ENCODE results near the gene MMP17. TPM values are rescaled to one million over a fixed set of nuclear protein-coding genes. Genes with fewer than 3 reads are reported as not detected.

Gene MMP17
- polyA plus RNA-seq, 3 donors: 2.8 to 78.3 (median 3.0) TPM

DNA sequence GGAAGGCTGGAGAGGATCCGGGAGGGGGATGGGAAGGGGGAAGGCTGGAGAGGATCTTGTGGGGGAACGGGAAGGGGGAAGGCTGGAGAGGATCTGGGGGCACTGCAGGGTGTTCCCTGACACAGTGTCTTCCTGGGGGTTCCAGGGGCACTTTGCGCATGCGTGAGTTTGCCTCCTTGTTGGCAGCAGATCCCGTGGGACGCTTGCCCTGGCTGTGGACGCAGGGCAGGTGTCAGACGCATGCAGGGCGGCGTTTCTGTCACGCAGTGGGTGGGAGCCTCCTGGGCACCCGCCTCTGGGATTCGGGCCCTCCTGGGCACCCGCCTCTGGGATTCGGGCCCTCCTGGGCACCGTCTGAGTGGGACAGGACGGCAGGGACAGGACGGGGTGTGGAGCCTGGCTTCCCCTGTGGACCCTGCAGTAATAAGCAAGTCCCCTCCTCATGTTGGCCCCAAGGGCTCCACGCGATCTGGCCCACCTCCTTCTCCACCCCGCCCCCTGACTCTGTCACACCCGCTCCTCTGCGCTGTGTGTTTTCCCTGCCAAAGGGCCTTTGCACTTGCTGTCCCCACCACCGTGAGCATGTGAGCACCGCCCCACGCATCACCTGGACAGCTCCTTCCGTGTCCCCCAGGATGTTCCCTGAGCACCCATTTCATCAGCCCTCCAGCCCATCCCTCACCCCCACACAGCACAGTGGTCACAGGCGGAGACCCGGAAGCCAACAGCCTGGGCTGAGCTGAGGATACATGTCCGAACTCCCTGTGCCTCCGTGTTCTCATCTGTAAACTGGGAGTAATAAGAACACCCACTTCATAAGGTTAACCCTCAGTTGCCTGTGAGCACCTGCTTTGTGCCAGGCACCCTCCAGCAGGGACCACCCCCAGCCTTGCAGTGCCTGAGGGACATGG is 4.4 kb downstream of the MMP17 start:
- H3K4me1 ChIP-seq (ENCODE audit: control insufficient read depth in 1 of 2, insufficient read depth in 2 of 2, low read length in 2 of 2): peaks cover 26 to 30% of the 10 kb centered on the region in 2 donors
- H2AFZ ChIP-seq (ENCODE audit: insufficient read depth, low read depth, low read length, poor library complexity, severe bottlenecking): no peak overlapping the region
- H3K4me3 ChIP-seq (replicated peaks in 1 of 3; ENCODE audit: low read depth in 2 of 3, low read length in 3 of 3): no peak overlapping the region
- Mint-ChIP-seq H3K36me3 (peaks cover 10 to 25% of the 10 kb centered on the region in 2 donors), H3K4me1 (peaks cover 19% of the 10 kb centered on the region), H3K9me3 (peaks cover 0 to 2% (median 0%) of the 10 kb centered on the region in 7 donors), H3K4me3 (peak overlapping the region in 1 of 2 donors; percentile 42), H3K27me3 (ENCODE audit: low read depth in 3 of 3) (peaks cover 0 to 29% (median 28%) of the 10 kb centered on the region in 3 donors), H3K27ac (peak overlapping the region in 1 of 7 donors; percentile 10)
- TF ChIP-seq, protein P1, sequence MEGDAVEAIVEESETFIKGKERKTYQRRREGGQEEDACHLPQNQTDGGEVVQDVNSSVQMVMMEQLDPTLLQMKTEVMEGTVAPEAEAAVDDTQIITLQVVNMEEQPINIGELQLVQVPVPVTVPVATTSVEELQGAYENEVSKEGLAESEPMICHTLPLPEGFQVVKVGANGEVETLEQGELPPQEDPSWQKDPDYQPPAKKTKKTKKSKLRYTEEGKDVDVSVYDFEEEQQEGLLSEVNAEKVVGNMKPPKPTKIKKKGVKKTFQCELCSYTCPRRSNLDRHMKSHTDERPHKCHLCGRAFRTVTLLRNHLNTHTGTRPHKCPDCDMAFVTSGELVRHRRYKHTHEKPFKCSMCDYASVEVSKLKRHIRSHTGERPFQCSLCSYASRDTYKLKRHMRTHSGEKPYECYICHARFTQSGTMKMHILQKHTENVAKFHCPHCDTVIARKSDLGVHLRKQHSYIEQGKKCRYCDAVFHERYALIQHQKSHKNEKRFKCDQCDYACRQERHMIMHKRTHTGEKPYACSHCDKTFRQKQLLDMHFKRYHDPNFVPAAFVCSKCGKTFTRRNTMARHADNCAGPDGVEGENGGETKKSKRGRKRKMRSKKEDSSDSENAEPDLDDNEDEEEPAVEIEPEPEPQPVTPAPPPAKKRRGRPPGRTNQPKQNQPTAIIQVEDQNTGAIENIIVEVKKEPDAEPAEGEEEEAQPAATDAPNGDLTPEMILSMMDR (IDR thresholded peaks at IDR 0.05): no peak
- H3K27me3 ChIP-seq (ENCODE audit: control insufficient read depth in 2 of 2, insufficient read depth in 2 of 2, low read length in 2 of 2): peaks cover 0 to 15% of the 10 kb centered on the region in 2 donors
- no peak overlapping the region for H3K4me2 ChIP-seq (replicated peaks; ENCODE audit: extremely low read depth, low read length, poor library complexity, severe bottlenecking)
- peaks cover 0 to 11% of the 10 kb centered on the region in 2 donors for H3K36me3 ChIP-seq (replicated peaks in 1 of 2; ENCODE audit: control insufficient read depth in 1 of 2, insufficient read depth in 2 of 2, low read length in 2 of 2)
- DNase-seq: no peak
- intact Hi-C loops (cut with micrococcal nuclease): loop anchor here (10.0 kb wide), 3 partner anchors 58 to 918 kb away; no protein-coding TSS in a partner anchor
- peaks cover 81% of the 10 kb centered on the region for H4K20me1 ChIP-seq (ENCODE audit: insufficient read depth, low read length)
- H3K79me2 ChIP-seq (ENCODE audit: insufficient read depth, low read length): peaks cover 70% of the 10 kb centered on the region
- 64% methylated on average over 25 of the region's 31 CpGs for WGBS (ENCODE audit: insufficient coverage)
- no peaks in the 10 kb centered on the region for H3K9me3 ChIP-seq (replicated peaks in 1 of 2; ENCODE audit: control insufficient read depth in 1 of 2, insufficient read depth in 1 of 2, low read length in 2 of 2)
- no peak overlapping the region for H3K9ac ChIP-seq (ENCODE audit: insufficient read depth, low read length, poor library complexity, severe bottlenecking)
- no peak overlapping the region for H3K27ac ChIP-seq (ENCODE audit: low read depth in 1 of 2, low read length in 2 of 2)

DNA sequence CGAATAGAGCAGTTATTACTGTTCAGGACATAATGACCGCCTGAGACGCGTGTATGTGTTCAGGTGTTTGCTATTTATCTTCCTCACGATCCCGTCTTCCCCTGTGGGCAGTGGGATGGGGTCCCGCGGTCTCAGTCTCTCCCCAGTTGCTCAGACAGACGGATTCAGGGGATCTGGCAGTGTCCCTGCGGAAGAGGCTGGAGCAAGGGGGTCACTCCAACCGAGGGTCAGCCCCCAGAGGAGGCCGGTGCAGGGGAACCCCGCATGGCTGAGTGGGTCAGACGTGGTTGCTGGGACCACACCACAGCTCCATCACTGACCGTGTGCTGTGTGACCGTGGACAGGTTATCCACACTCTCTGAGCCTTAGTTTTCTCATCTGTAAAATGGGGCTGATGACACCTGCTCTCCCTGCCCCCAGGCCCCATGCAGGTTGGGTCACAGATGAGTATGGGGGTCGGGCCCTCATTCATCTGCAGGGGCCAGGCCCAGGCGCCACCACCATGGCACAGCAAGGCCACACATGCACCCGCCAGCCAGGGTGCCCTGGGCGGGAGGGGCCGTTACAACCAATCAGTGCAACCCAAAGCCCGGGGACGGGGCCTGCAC is 5.2 kb downstream of the MMP17 start:
- Mint-ChIP-seq H3K4me3 (no peak overlapping the region), H3K27ac (no peak overlapping the region)
- intact Hi-C loops (cut with micrococcal nuclease): loop anchor here (10.0 kb wide), 3 partner anchors 59 to 919 kb away; no protein-coding TSS in a partner anchor

More for the DNA sequence above, 5.2 kb downstream of the MMP17 start:
- TF ChIP-seq, protein P1 (IDR thresholded peaks at IDR 0.05): no peak
- Histone ChIP-seq H3K27me3 (ENCODE audit: control insufficient read depth in 2 of 2, insufficient read depth in 2 of 2, low read length in 2 of 2) (peaks cover 0 to 15% of the 10 kb centered on the region in 2 donors), H3K9me3 (replicated peaks in 1 of 2; ENCODE audit: control insufficient read depth in 1 of 2, insufficient read depth in 1 of 2, low read length in 2 of 2) (no peaks in the 10 kb centered on the region), H3K9ac (ENCODE audit: insufficient read depth, low read length, poor library complexity, severe bottlenecking) (no peak overlapping the region), H3K4me1 (ENCODE audit: control insufficient read depth in 1 of 2, insufficient read depth in 2 of 2, low read length in 2 of 2) (peaks cover 25 to 29% of the 10 kb centered on the region in 2 donors), H3K36me3 (replicated peaks in 1 of 2; ENCODE audit: control insufficient read depth in 1 of 2, insufficient read depth in 2 of 2, low read length in 2 of 2) (peaks cover 0 to 11% of the 10 kb centered on the region in 2 donors), H3K4me3 (replicated peaks in 1 of 3; ENCODE audit: low read depth in 2 of 3, low read length in 3 of 3) (no peak overlapping the region), H4K20me1 (ENCODE audit: insufficient read depth, low read length) (peaks cover 88% of the 10 kb centered on the region), H3K27ac (ENCODE audit: low read depth in 1 of 2, low read length in 2 of 2) (no peak overlapping the region), H3K79me2 (ENCODE audit: insufficient read depth, low read length) (peaks cover 70% of the 10 kb centered on the region), H3K4me2 (replicated peaks; ENCODE audit: extremely low read depth, low read length, poor library complexity, severe bottlenecking) (no peak overlapping the region), H2AFZ (ENCODE audit: insufficient read depth, low read depth, low read length, poor library complexity, severe bottlenecking) (no peak overlapping the region)
- peaks cover 10 to 29% of the 10 kb centered on the region in 2 donors for H3K36me3 Mint-ChIP-seq
- DNase-seq: no peak
- peaks cover 18% of the 10 kb centered on the region for H3K4me1 Mint-ChIP-seq
- peaks cover 2 to 29% (median 27%) of the 10 kb centered on the region in 3 donors for H3K27me3 Mint-ChIP-seq (ENCODE audit: low read depth in 3 of 3)
- H3K9me3 Mint-ChIP-seq: peaks cover 0 to 2% (median 0%) of the 10 kb centered on the region in 7 donors
- 92% methylated on average over 12 of the region's 23 CpGs for WGBS (ENCODE audit: insufficient coverage)
